GM19328 (cell line): ENCODE measurements around the gene HYAL2.
"Not testable (repeated sequence)": the region's sequence is repeated elsewhere in the genome, so short reads cannot be mapped to it uniquely, and the experiment has no call there.

Experiments
- ATAC-seq: cut with Tn5 transposase; IDR thresholded peaks from one replicate; pipeline ENCODE4 v1.9.1; 2021; ENCODE audit warnings: mild to moderate bottlenecking, moderate library complexity; ENCODE audit not compliant: unreplicated experiment

Gene HYAL2

DNA sequence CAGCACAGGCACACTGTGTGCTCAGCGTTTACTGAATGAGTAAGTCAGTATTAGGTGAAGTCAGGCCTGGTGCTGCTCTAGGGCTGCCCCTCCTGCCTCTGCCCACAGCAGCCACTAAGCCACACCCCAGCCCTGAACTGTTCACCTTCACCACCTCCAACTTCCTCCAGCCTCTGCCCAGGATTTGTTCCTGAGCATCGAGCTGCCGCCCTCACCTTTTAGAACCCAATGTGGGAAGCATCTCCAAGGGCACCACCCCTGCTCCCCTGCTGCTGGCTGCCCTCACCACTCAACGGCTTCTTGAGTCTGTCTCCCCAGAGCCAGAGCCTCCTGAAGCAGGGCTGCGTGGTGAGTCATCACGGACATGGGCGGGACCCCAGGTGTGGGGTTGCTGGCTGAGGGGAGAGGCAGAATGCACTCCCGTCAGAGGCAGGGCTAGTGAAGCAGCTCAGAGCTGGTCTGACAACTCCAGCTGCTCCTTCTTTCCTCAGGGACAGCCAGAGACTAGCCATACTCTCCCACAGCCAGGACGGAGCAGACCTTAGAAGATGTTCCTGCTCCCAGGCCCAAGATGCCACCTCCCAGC, 5.8 kb downstream of the HYAL2 start:
- no peak for ATAC-seq

GRCh38 chr3:50314816-50315215, 7.7 kb downstream of the HYAL2 start:
- no peak for ATAC-seq

- no peak for ATAC-seq
Observed at GRCh38 chr3:50314342-50314741, 8.2 kb downstream of the HYAL2 start.

GRCh38 chr3:50312041-50312440, 10.5 kb downstream of the HYAL2 start:
- not testable (repeated sequence) for ATAC-seq

GRCh38 chr3:50304601-50305000, 17.9 kb downstream of the HYAL2 start:
- no peak for ATAC-seq

DNA sequence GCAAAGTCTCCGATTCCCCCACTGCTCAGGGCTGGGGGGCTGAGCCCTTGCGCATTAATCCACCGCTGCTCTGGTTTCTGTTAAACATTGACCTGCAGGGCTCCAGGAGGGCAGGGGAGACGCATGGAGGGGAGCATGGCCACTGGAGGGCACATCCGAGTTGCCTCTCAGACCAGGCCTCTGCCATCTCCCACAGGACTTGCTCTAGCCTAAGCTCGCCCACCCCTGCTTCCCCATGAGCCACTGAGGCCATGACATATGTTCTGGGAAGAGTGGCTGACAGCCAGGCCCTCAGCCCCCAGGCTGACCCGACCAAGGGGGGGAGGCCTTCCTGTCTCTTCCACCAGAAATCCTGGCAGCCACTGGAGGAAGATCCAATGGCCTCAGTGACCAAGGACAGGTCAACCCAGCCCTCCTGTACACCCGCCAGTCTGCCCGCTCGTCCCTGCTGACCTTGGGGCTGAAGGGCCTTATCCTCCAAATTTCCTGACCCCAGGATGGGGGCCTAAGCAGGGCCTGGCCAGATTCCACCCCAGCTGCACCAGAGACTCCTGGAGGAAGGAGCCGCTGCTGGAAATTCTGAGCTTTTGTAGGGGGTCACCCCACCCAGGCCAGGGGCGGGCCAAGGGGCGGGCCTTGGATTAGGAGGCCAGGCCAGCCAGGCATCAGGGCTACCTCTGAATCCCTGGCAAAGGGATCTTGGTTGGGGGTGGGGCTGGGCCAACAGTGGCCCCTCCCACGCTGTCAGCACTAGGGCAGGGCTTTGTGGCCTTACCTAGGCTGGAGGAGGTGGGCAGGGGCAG, 19.3 kb downstream of the HYAL2 start, which contains the start of gene HYAL1:
HYAL1 (minus strand) TSS at position 562 of the 803 bp plus-strand sequence. CDS start 618 bp downstream, outside the sequence.
- no peak for ATAC-seq

- ATAC-seq, result no peak
Observed at GRCh38 chr3:50302095-50303012, 20.2 kb downstream of the HYAL2 start.

DNA sequence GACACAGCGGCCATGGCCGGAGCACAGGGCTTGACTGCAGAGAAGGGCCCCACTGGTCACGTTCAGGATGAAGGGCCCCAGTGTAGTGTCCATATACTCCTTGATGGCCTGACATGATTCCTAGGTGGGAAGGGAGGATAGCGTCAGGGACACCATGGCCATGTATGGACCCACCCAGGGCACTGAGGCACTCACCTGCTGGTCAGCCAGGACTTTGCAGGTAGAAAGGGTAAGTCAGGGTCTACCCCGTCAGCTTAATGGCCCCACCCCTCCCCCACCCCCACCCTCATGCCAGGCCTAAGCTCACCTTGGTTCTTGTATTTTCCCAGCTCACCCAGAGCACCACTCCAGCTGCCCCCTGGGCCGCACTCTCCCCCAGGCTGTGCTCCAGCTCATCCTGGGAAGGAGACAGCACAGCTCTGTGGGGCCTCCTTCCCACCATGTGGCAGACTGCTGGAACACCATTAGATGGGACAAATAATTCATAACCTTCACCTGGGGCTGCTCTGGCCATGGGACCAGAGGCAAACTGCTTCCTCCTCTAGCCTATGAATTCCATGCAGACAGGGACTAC, 21.8 kb downstream of the HYAL2 start:
- ATAC-seq, result no peak

DNA sequence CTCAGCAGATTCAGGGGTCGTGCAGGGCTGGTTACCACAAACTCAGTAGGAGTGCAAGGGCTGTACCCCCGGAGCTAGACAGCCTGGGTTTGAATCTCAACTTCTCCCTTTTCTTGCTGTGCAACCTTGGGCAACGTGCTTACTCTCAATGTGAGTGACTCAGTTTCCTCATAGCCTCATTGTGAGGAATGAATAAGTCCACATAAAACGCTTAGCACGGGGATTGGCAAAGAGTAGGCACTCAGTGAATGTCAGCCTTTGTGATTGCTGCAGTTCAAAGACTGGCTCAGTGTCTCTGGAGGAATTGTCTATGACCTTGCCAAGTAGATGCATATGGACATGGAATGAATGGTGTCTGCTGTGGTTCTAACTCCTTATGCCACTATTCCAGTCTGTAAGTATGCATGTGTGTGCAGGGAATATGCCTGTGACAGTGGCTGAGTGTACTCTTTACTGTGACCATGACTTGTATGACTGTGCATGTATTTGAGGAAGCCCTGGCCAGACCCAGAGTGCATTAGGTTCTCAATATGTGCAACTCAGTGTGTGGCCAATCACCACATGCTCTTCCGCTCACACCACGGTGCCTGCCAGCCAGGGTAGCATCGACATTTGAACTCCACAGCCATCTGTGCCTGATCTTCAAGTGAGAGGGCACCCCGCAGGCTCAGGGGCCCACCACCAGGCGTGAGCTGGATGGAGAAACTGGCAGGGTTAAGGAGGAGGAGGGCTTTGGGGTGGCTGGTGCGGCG, 22.4 kb downstream of the HYAL2 start:
- no peak for ATAC-seq

- no peak for ATAC-seq
Observed at GRCh38 chr3:50299638-50299928, 23.0 kb downstream of the HYAL2 start.

DNA sequence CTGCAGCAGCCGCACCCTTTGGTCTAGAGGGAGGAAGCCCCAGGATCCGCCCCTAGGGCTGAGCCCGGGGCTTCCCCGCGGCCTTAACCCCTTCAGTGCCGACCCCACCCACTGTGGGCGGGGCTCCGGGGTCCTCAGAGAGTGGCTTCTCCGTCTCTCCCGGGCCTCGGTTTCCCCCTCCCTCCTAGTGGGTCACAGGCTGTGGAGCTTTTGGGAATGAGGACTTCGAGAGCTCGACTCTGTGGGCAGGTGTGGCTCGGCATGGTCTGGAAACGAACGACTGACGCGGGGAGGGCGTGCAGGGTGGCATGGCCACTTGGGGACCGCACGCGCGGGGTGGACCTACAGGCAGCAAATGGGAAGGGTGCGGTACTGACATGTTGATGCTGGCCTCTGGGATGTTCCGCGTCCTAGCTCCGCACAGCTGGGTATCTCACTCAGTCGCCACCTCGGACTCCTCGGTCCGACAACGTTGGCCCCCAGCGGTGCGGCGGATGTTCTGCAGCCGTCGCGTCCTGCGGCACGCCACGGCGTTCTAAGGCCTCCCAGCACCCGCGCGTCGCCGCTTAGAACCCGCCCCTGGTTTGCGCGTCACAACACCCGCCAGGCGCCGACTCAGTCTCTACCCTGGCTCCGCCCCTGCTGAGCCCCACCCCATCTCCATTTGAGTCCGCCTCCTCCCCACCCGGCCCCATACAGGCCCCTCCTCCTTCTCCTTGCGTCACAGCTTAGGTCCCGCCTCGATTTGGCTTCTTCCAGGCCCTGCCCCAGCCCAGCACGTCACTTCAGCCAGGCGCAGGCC, 23.5 kb downstream of the HYAL2 start, which contains the start of the genes HYAL3 and NAA80:
HYAL3 (minus strand) TSS at position 570 of the 802 bp plus-strand sequence. CDS start 3,803 bp downstream, outside the sequence.
NAA80 (minus strand) TSS at position 570 of the 802 bp plus-strand sequence. CDS start 1,942 bp downstream, outside the sequence.
- peak; percentile 86 for ATAC-seq

- ATAC-seq, result no peak
Observed at GRCh38 chr3:50297896-50298725, 24.4 kb downstream of the HYAL2 start.

- no peak for ATAC-seq
Observed at GRCh38 chr3:50297384-50297775, 25.2 kb downstream of the HYAL2 start.

DNA sequence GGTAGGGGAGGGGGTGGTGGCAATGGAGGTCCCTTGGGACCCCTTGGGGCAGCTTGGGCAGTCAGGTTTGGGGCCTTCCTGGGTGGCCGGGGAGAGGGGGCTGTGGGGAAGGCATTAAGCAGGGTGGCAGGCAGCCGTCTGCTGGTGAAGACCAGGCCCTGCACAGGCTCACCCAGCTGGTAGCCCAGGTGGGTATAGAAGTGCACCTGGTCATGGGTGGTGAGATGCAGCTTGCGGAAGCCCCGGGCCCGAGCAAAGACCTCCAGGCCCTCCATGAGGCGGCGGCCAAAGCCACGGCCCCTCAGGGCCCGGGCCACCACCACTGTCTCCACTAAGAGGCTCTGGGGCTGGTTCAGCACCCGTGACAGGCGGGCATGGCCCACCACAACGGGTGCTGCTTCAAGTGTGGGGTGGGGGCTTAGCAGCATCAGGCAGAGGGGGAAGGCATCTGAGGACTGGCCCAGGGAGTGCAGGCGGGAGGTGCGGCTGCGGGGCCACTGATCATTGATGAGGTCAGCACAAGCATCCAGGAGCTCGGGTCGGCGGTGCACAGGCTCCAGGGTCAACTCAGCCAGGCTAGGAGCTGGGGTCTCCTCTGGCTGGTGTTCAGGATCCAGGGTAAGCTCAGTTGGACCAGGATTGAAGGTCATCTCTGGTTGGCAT, 25.7 kb downstream of the HYAL2 start:
- ATAC-seq, result no peak

GRCh38 chr3:50295553-50296431, 26.8 kb downstream of the HYAL2 start:
- no peak for ATAC-seq

- no peak for ATAC-seq
Observed at GRCh38 chr3:50294492-50295403, 27.8 kb downstream of the HYAL2 start.
